Pulmonary artery endothelial cell (primary cell): ENCODE results near the gene MEGF9. TPM values are rescaled to one million over a fixed set of nuclear protein-coding genes. Genes with fewer than 3 reads are reported as not detected.

Experiments used
- DNase-seq: peaks from one replicate; pipeline ENCODE4 v3.0.0-alpha.2; 2011; ENCODE audit warnings: low read depth, low spot score
- total RNA-seq: library from RNA; depleted of rRNA; stranded (reverse); fragments of >200 nt; gene quantifications from 2 replicates; pipeline ENCODE4 v1.2.3, GENCODE V29; 2014

MEGF9 gene
- total RNA-seq, 1 donor from 2014 or later: 16.5 TPM

- DNase-seq: no peak
These were observed 7.1 kb downstream of the MEGF9 start for GRCh38 chr9:120707170-120707569.

GRCh38 chr9:120705174-120705573 is 9.1 kb downstream of the MEGF9 start:
- DNase-seq: no peak

- no peak for DNase-seq
These were observed 12.2 kb downstream of the MEGF9 start for GRCh38 chr9:120702075-120702474.

GRCh38 chr9:120701248-120701647 is 13.0 kb downstream of the MEGF9 start:
- no peak for DNase-seq

GRCh38 chr9:120698766-120699165 is 15.5 kb downstream of the MEGF9 start:
- no peak for DNase-seq

GRCh38 chr9:120697448-120697847 is 16.8 kb downstream of the MEGF9 start:
- DNase-seq: no peak

- no peak for DNase-seq
These were observed 17.6 kb downstream of the MEGF9 start for GRCh38 chr9:120696551-120697230.

- no peak for DNase-seq
These were observed 19.7 kb downstream of the MEGF9 start for GRCh38 chr9:120694559-120694958.

GRCh38 chr9:120693700-120694008 is 20.6 kb downstream of the MEGF9 start:
- DNase-seq: no peak

- no peak for DNase-seq
These were observed 21.2 kb downstream of the MEGF9 start for GRCh38 chr9:120692901-120693699.

GRCh38 chr9:120690372-120690771 is 23.9 kb downstream of the MEGF9 start:
- no peak for DNase-seq

GRCh38 chr9:120689860-120690259 is 24.4 kb downstream of the MEGF9 start:
- no peak for DNase-seq

GRCh38 chr9:120688758-120689157 is 25.5 kb downstream of the MEGF9 start:
- no peak for DNase-seq

GRCh38 chr9:120683150-120683549 is 31.1 kb downstream of the MEGF9 start:
- no peak for DNase-seq

- DNase-seq: no peak
These were observed 33.1 kb downstream of the MEGF9 start for GRCh38 chr9:120681121-120681520.

- DNase-seq: no peak
These were observed 33.7 kb downstream of the MEGF9 start for GRCh38 chr9:120680579-120680978.

GRCh38 chr9:120680161-120680560 is 34.1 kb downstream of the MEGF9 start:
- no peak for DNase-seq

GRCh38 chr9:120677965-120678364 is 36.3 kb downstream of the MEGF9 start:
- no peak for DNase-seq

- no peak for DNase-seq
These were observed 37.4 kb downstream of the MEGF9 start for GRCh38 chr9:120676767-120677402.

GRCh38 chr9:120668399-120668798 is 45.9 kb downstream of the MEGF9 start:
- no peak for DNase-seq

GRCh38 chr9:120663950-120664349 is 50.3 kb downstream of the MEGF9 start:
- no peak for DNase-seq

- no peak for DNase-seq
These were observed 50.9 kb downstream of the MEGF9 start for GRCh38 chr9:120663380-120663779.

- no peak for DNase-seq
These were observed 51.8 kb downstream of the MEGF9 start for GRCh38 chr9:120662513-120662912.
